Measurements from ENCODE around the gene PGBD5.

DNA sequence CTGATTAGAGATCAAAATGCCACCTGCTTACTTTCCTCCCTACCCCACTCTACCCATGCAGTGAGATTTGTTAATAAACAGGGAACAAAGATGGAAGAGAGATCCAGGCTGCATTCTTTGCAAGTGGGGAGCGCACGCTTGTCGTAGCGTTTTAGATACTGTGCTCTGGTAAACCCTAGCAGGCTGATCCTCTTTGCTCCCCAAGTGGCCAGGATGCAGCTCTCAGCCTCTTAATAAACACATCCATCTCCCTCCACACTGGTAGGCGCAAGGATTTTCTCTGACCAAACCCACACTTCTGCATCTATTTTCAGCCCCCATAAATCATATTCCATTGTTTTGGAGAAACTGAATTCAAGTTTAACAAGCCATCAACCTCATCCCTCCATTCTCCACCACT is 2.9 kb downstream of the PGBD5 start:
- TF ChIP-seq, protein P1, sequence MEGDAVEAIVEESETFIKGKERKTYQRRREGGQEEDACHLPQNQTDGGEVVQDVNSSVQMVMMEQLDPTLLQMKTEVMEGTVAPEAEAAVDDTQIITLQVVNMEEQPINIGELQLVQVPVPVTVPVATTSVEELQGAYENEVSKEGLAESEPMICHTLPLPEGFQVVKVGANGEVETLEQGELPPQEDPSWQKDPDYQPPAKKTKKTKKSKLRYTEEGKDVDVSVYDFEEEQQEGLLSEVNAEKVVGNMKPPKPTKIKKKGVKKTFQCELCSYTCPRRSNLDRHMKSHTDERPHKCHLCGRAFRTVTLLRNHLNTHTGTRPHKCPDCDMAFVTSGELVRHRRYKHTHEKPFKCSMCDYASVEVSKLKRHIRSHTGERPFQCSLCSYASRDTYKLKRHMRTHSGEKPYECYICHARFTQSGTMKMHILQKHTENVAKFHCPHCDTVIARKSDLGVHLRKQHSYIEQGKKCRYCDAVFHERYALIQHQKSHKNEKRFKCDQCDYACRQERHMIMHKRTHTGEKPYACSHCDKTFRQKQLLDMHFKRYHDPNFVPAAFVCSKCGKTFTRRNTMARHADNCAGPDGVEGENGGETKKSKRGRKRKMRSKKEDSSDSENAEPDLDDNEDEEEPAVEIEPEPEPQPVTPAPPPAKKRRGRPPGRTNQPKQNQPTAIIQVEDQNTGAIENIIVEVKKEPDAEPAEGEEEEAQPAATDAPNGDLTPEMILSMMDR (IDR thresholded peaks at IDR 0.05 in 4 of 5, conservative IDR thresholded peaks at IDR 0.05 in 1 of 5) = no peak
- no peak for TF ChIP-seq POLR2A (IDR thresholded peaks at IDR 0.05)
